Measurements from ENCODE around the gene ZNF846.
A peak's percentile ranks its signal among the peaks of the same experiment; 100 is the strongest.
"Not testable (repeated sequence)": the region's sequence is repeated elsewhere in the genome, so short reads cannot be mapped to it uniquely, and the experiment has no call there.

Gene ZNF846

DNA sequence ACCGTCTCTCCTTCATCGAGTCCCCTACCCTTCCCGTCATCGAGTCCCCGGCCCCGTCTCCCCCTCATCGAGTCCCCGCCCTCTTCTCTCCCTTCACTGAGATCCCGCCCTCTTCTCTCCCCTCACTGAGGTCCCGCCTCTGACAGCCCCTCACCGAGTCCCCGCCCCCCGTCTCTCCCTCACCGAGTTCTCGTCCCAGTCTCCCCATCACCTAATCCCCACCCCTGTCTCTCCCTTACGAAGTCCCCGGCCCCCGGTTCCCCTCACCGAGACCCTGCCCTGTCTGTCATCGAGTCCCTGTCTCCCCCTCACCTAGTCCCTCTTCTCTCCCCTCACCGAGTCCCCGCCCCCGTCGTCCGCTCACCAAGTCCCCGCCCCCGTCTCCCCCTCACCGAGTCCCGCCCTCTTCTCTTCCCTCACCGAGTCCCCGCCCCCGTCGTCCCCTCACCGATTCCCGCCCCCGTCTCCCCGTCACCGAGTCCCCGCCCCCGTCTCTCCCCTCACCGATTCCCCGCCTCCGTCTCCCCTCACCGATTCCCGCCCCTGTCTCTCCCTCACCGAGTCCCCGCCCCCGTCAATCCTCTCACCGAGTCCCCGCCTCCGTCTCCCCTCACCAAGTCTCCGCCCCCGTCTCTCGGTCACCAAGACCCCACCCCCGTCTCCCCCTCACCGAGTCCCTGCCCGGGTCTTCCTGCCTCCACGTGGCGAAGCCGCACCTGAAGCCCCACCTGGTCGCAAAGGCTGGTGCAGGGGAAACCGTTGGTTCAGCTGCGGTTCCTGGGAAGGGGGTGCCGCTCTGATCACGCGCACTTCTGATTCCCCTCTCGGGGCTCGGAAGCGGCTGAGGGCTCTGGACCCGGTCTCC lies 23.9 kb upstream of the ZNF846 start:
- H3K4me1 ChIP-seq (ENCODE audit: control insufficient read depth, insufficient read depth, low read length): peaks cover 26% of the 10 kb centered on the region
- H3K9me3 ChIP-seq (ENCODE audit: control insufficient read depth in 2 of 2, low read length in 2 of 2): no peaks in the 10 kb centered on the region
- H3K4me3 ChIP-seq (ENCODE audit: low read length in 2 of 2): peak overlapping the region; percentile 73 to 86
- H3K36me3 ChIP-seq (ENCODE audit: control insufficient read depth in 2 of 2, insufficient read depth in 2 of 2, low read length in 2 of 2): no peaks in the 10 kb centered on the region
- H3K27me3 ChIP-seq (ENCODE audit: control insufficient read depth in 1 of 2, insufficient read depth in 2 of 2, low read length in 2 of 2): no peaks in the 10 kb centered on the region
- H3K27ac ChIP-seq (ENCODE audit: low read length): peak overlapping the region; percentile 96
- H3K9ac ChIP-seq (ENCODE audit: low read length in 2 of 2): peak overlapping the region; percentile 76 to 85

DNA sequence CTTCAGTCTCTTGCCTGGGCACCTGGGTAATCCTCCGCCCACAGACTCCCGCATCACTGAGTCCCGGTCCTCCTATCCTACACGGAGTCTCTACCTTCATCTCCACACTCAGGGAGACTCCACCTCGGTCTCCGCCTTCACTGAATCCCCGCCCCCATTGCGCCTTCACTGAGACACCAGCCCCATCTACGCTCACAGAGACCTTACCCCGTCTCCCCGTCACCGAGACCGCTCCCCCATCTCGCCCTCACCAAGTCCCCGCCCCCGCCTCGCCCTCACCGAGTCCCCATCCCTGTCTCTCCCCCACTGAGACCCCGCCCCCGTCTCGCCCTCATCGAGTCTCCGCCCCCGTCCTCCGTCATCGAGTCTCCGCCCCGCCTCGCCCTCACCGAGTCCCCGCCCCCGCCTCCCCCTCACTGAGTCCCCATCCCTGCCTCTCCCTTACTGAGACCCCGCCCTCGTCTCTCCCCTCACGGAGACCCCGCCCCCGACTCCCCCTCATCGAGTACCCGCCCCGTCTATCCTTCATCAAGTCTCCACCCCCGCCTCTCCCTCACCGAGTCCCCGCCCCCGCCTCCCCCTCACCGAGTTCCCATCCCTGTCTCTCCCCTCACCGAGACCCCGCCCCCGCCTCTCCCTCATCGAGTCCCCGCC lies 23.1 kb upstream of the ZNF846 start:
- Histone ChIP-seq H3K27ac (ENCODE audit: low read length) (peak overlapping the region; percentile 96), H3K27me3 (ENCODE audit: control insufficient read depth in 1 of 2, insufficient read depth in 2 of 2, low read length in 2 of 2) (no peaks in the 10 kb centered on the region), H3K4me1 (ENCODE audit: control insufficient read depth, insufficient read depth, low read length) (peaks cover 29% of the 10 kb centered on the region), H3K36me3 (ENCODE audit: control insufficient read depth in 2 of 2, insufficient read depth in 2 of 2, low read length in 2 of 2) (no peaks in the 10 kb centered on the region), H3K9me3 (ENCODE audit: control insufficient read depth in 2 of 2, low read length in 2 of 2) (no peaks in the 10 kb centered on the region), H3K4me3 (ENCODE audit: low read length in 2 of 2) (peak overlapping the region; percentile 72 to 75), H3K9ac (ENCODE audit: low read length in 2 of 2) (peak overlapping the region; percentile 73 to 85)

DNA sequence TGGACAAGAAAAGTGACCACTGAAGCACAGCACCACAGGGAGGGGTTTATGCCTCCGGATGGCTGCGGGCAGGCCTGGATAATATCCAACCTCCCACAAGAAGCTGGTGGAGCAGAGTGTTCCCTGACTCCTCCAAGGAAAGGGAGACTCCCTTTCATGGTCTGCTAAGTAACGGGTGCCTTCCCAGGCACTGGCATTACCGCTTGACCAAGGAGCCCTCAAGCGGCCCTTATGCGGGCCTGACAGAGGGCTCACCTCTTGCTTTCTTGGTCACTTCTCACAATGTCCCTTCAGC lies 22.5 kb upstream of the ZNF846 start:
- H3K4me3 ChIP-seq (ENCODE audit: low read length in 2 of 2): peak overlapping the region; percentile 55 to 71
- H3K4me1 ChIP-seq (ENCODE audit: control insufficient read depth, insufficient read depth, low read length): peaks cover 30% of the 10 kb centered on the region
- not testable (repeated sequence) for H3K36me3 ChIP-seq (ENCODE audit: control insufficient read depth in 2 of 2, insufficient read depth in 2 of 2, low read length in 2 of 2); H3K27me3 ChIP-seq (ENCODE audit: control insufficient read depth in 1 of 2, insufficient read depth in 2 of 2, low read length in 2 of 2); H3K9me3 ChIP-seq (ENCODE audit: control insufficient read depth in 2 of 2, low read length in 2 of 2)
- peak overlapping the region; percentile 63 to 66 for H3K9ac ChIP-seq (ENCODE audit: low read length in 2 of 2)
- peak overlapping the region; percentile 69 for H3K27ac ChIP-seq (ENCODE audit: low read length)

DNA sequence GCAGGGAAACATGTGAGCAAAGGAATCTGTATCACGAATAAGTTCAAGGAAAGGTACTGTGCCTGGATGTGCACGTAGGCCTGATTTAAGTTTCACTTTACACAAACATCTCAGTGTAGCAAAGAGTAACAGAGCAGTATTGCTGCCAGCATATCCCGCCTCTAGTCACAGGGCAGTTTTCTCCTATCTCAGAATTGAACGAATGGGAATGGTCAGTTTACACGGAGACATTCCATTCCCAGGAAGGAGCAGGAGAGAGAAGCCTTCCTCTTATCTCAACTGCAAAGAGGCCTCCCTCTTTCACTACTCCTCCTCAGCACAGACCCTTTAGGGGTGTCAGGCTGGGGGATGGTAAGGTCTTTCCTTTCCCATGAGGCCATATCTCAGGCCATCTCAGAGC lies 21.0 kb upstream of the ZNF846 start:
- Histone ChIP-seq H3K9ac (ENCODE audit: low read length in 2 of 2) (peak overlapping the region; percentile 29 to 53), H3K27ac (ENCODE audit: low read length) (peak overlapping the region; percentile 79), H3K4me1 (ENCODE audit: control insufficient read depth, insufficient read depth, low read length) (peaks cover 30% of the 10 kb centered on the region)
- not testable (repeated sequence) for H3K36me3 ChIP-seq (ENCODE audit: control insufficient read depth in 2 of 2, insufficient read depth in 2 of 2, low read length in 2 of 2); H3K4me3 ChIP-seq (ENCODE audit: low read length in 2 of 2); H3K9me3 ChIP-seq (ENCODE audit: control insufficient read depth in 2 of 2, low read length in 2 of 2); H3K27me3 ChIP-seq (ENCODE audit: control insufficient read depth in 1 of 2, insufficient read depth in 2 of 2, low read length in 2 of 2)

DNA sequence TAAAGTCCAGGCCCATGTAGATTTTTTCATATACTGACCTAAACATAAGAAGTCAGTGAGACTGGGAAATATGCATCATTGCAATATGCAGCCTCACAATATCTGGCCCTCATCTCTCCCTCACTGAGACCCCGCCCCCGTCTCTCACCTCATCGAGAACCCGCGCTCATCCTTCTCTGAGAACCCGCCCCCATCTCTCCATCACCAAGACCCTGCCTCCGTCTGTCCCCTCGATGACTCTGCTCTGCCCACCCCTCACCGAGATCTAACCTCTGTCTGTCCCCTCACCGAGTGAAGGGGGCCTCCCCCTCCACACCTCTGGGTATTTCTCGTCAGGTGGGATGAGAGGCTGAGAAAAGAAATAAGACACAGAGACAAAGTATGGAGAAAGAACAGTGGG lies 20.5 kb upstream of the ZNF846 start:
- Histone ChIP-seq H3K27ac (ENCODE audit: low read length) (peak overlapping the region; percentile 79), H3K36me3 (ENCODE audit: control insufficient read depth in 2 of 2, insufficient read depth in 2 of 2, low read length in 2 of 2) (no peaks in the 10 kb centered on the region), H3K4me3 (ENCODE audit: low read length in 2 of 2) (no peak overlapping the region), H3K4me1 (ENCODE audit: control insufficient read depth, insufficient read depth, low read length) (peaks cover 34% of the 10 kb centered on the region), H3K27me3 (ENCODE audit: control insufficient read depth in 1 of 2, insufficient read depth in 2 of 2, low read length in 2 of 2) (no peaks in the 10 kb centered on the region), H3K9me3 (ENCODE audit: control insufficient read depth in 2 of 2, low read length in 2 of 2) (no peaks in the 10 kb centered on the region), H3K9ac (ENCODE audit: low read length in 2 of 2) (peak overlapping the region; percentile 29 to 53)

DNA sequence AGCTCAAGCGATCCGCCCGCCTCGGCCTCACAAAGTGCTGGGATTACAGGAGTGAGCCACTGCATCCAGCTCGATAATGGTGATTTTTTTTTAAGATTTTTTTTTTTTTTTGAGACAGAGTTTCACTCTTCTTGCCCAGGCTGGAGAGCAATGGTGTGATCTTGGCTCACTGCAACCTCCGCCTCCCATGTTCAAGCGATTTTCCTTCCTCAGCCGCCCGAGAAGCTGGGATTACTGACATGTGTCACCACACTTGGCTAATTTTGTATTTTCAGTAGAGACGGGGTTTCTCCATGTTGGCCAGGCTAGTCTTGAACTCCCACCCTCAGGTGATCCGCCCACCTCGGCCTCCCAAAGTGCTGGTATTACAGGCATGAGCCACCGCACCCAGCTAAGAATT lies 20.1 kb upstream of the ZNF846 start:
- H3K9ac ChIP-seq (ENCODE audit: low read length in 2 of 2); H3K4me3 ChIP-seq (ENCODE audit: low read length in 2 of 2); H3K9me3 ChIP-seq (ENCODE audit: control insufficient read depth in 2 of 2, low read length in 2 of 2); H3K36me3 ChIP-seq (ENCODE audit: control insufficient read depth in 2 of 2, insufficient read depth in 2 of 2, low read length in 2 of 2); H3K27me3 ChIP-seq (ENCODE audit: control insufficient read depth in 1 of 2, insufficient read depth in 2 of 2, low read length in 2 of 2): not testable (repeated sequence)
- H3K27ac ChIP-seq (ENCODE audit: low read length): peak overlapping the region; percentile 79
- H3K4me1 ChIP-seq (ENCODE audit: control insufficient read depth, insufficient read depth, low read length): peaks cover 35% of the 10 kb centered on the region

DNA sequence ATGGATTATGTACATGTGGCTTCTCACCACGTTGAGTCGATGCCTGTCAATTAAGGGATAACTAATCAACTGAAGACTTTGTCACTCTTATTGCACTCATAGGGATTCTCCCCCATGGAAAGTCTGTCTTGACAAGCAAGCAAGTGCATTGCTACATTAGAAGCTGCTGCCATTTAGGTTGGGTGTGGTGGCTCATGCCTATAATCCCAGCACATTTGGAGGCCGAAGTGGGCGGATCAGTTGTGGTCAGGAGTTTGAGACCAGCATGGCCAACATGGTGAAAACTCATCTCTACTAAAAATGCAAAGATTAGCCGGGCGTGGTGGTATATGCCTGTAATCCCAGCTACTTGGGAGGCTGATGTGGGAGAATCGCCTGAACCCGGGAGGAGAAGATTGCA lies 18.3 kb upstream of the ZNF846 start:
- Histone ChIP-seq H3K27ac (ENCODE audit: low read length) (peak overlapping the region; percentile 98), H3K9ac (ENCODE audit: low read length in 2 of 2) (no peak overlapping the region)

DNA sequence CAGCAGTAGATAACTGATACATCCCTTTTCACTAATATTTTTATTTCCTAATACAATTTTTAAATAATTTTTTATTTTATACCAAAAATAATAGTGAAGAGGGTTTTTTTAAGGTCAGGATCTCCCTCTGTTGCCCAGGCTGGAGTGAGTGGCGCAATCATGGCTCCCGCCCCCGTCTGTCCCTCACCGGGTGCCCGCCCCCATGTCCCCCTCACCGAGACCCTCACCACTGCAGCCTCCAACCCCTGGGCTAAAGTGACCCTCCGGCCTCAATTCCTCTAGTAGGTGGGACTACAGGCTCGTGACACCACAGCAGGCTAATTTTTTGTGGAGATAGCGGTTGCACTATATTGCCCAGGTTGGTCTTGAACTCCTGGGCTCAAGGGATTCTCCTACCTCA lies 17.8 kb upstream of the ZNF846 start:
- peaks cover 27% of the 10 kb centered on the region for H3K4me1 ChIP-seq (ENCODE audit: control insufficient read depth, insufficient read depth, low read length)
- no peaks in the 10 kb centered on the region for H3K36me3 ChIP-seq (ENCODE audit: control insufficient read depth in 2 of 2, insufficient read depth in 2 of 2, low read length in 2 of 2)
- H3K27ac ChIP-seq (ENCODE audit: low read length): peak overlapping the region; percentile 98
- H3K9me3 ChIP-seq (ENCODE audit: control insufficient read depth in 2 of 2, low read length in 2 of 2): no peaks in the 10 kb centered on the region
- H3K27me3 ChIP-seq (ENCODE audit: control insufficient read depth in 1 of 2, insufficient read depth in 2 of 2, low read length in 2 of 2): no peaks in the 10 kb centered on the region
- H3K4me3 ChIP-seq (ENCODE audit: low read length in 2 of 2): peak overlapping the region; percentile 83 to 85
- peak overlapping the region in 1 of 2 donors; percentile 89 for H3K9ac ChIP-seq (ENCODE audit: low read length in 2 of 2)

More for the DNA sequence above, 18.3 kb upstream of the ZNF846 start:
- no peaks in the 10 kb centered on the region for H3K36me3 ChIP-seq (ENCODE audit: control insufficient read depth in 2 of 2, insufficient read depth in 2 of 2, low read length in 2 of 2)
- H3K4me3 ChIP-seq (ENCODE audit: low read length in 2 of 2): peak overlapping the region; percentile 83 to 85
- no peaks in the 10 kb centered on the region for H3K9me3 ChIP-seq (ENCODE audit: control insufficient read depth in 2 of 2, low read length in 2 of 2)
- H3K4me1 ChIP-seq (ENCODE audit: control insufficient read depth, insufficient read depth, low read length): peaks cover 30% of the 10 kb centered on the region
- H3K27me3 ChIP-seq (ENCODE audit: control insufficient read depth in 1 of 2, insufficient read depth in 2 of 2, low read length in 2 of 2): no peaks in the 10 kb centered on the region

DNA sequence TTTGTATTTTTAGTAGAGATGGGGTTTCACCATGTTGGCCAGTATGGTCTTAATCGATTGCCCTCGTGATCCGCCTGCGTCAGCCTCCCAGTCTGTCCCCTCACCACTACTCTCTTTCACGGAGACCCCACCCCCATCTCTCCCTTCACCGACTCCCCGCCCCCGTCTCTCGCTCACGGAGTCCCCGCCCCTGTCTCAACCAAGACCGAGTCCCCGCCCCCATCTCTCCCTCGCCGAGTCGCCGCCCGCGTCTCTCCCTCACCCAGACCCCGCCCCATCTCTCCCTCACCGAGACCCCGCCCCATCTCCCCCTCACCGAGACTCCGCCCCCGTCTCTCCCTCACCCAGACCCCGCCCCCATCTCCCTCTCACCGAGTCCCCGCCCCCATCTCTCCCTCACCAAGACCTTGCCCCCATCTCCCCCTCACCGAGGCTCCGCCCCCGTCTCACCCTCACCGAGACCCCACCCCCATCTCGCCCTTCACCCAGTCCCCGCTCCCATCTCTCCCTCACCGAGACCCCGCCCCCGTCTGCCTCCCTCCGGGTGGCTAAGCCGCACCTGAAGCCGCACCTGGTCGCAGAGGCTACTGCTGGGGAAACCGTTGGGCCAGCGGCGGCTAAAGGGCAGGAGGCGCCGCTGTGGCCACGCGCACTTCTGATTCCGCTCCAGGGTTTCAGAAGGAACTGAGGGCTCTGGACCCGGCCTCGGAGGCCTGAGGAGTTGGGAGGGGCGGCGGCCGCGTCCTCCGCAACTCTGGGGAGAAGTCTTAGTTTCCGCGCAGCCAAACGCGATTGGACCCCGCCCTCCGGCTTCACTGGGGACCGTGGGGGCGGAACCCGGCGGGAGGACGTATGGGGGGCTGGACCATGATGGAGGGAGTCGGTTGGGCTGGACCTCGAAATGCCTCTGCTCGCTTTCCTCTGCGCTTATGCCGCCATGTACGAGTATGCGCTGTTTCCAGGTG lies 17.1 kb upstream of the ZNF846 start:
- H3K4me3 ChIP-seq (ENCODE audit: low read length in 2 of 2): peak overlapping the region; percentile 83 to 85

DNA sequence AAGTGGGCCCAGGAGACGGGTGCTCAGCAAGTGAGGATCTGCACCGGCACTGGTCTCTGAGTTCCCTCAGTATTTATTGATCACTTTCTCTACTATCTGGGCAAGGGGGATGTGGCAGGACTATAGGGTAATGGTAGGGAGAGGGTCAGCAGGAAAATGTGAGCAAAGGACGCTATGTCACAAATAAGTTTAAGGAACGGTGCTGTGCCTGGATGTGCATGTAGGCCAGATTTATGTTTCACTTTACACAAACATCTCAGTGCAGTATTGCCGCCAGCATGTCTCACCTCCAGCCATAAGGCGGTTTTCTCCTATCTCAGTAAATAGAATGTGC lies 15.6 kb upstream of the ZNF846 start:
- not testable (repeated sequence) for H3K9ac ChIP-seq (ENCODE audit: low read length in 2 of 2); H3K36me3 ChIP-seq (ENCODE audit: control insufficient read depth in 2 of 2, insufficient read depth in 2 of 2, low read length in 2 of 2); H3K4me3 ChIP-seq (ENCODE audit: low read length in 2 of 2)

More for the DNA sequence above, 17.1 kb upstream of the ZNF846 start:
- H3K27me3 ChIP-seq (ENCODE audit: control insufficient read depth in 1 of 2, insufficient read depth in 2 of 2, low read length in 2 of 2): no peaks in the 10 kb centered on the region
- H3K36me3 ChIP-seq (ENCODE audit: control insufficient read depth in 2 of 2, insufficient read depth in 2 of 2, low read length in 2 of 2): no peaks in the 10 kb centered on the region
- H3K9me3 ChIP-seq (ENCODE audit: control insufficient read depth in 2 of 2, low read length in 2 of 2): no peaks in the 10 kb centered on the region
- peak overlapping the region; percentile 98 for H3K27ac ChIP-seq (ENCODE audit: low read length)
- peaks cover 22% of the 10 kb centered on the region for H3K4me1 ChIP-seq (ENCODE audit: control insufficient read depth, insufficient read depth, low read length)
- peak overlapping the region; percentile 80 to 89 for H3K9ac ChIP-seq (ENCODE audit: low read length in 2 of 2)

More for the DNA sequence above, 15.6 kb upstream of the ZNF846 start:
- H3K9me3 ChIP-seq (ENCODE audit: control insufficient read depth in 2 of 2, low read length in 2 of 2); H3K27ac ChIP-seq (ENCODE audit: low read length); H3K27me3 ChIP-seq (ENCODE audit: control insufficient read depth in 1 of 2, insufficient read depth in 2 of 2, low read length in 2 of 2): not testable (repeated sequence)
- H3K4me1 ChIP-seq (ENCODE audit: control insufficient read depth, insufficient read depth, low read length): peaks cover 13% of the 10 kb centered on the region
